ENCODE results near the gene SIAH1. TPM values are rescaled to one million over a fixed set of nuclear protein-coding genes. Genes with fewer than 3 reads are reported as not detected.

The SIAH1 gene
- total and polyA plus RNA-seq, 9 of the 15 experiments (the other 6 are each of a cell fraction or from before 2014, with no cell fraction given): 4.1 to 14.3 (median 12.5) TPM

- TF ChIP-seq ZNF318 (IDR thresholded peaks at IDR 0.05; ENCODE audit: borderline replicate concordance in 1 of 2, low read depth in 1 of 2) (no peak), PBX2 (CRISPR knock-in tag; IDR thresholded peaks at IDR 0.05; ENCODE audit: low read depth) (no peak), PBX2 (tag; conservative IDR thresholded peaks at IDR 0.05; ENCODE audit: low read depth) (no peak), TCFL5 (CRISPR knock-in tag; conservative IDR thresholded peaks at IDR 0.05) (no peak), ZNF395 (CRISPR knock-in tag; IDR thresholded peaks at IDR 0.05) (no peak), NUFIP1 (IDR thresholded peaks at IDR 0.05; ENCODE audit: partially characterized antibody) (no peak), DACH1 (IDR thresholded peaks at IDR 0.05; ENCODE audit: partially characterized antibody) (no peak), CGGBP1 (CRISPR knock-in tag; IDR thresholded peaks at IDR 0.05) (no peak), MECOM (CRISPR knock-in tag; IDR thresholded peaks at IDR 0.05) (no peak), HBP1 (CRISPR knock-in tag; IDR thresholded peaks at IDR 0.05) (no peak)
These were observed at the start of gene SIAH1 (continued) for GRCh38 chr16:48385253-48386150.

Measured in K562 (cell line).